Stomach smooth muscle (tissue), 2 donors: ENCODE results near the gene TLE6.

Experiments used
- H3K27ac ChIP-seq: one replicate; pipeline ENCODE4 v1.7.0; 2013; ENCODE audit warnings: mild to moderate bottlenecking, low read length, inconsistent platforms
- H3K27me3 ChIP-seq, 2 donors: one replicate each; pipeline ENCODE4 v1.7.0; 2013; ENCODE audit warnings: low read length in 2 of 2; ENCODE audit not compliant: insufficient read depth in 2 of 2, control insufficient read depth in 1 of 2
- H3K36me3 ChIP-seq, 2 donors: one replicate each; pipeline ENCODE4 v1.7.0; 2013; ENCODE audit warnings: low read length in 2 of 2; ENCODE audit not compliant: control insufficient read depth in 2 of 2, insufficient read depth in 2 of 2
- H3K4me1 ChIP-seq: one replicate; pipeline ENCODE4 v1.7.0; 2013; ENCODE audit warnings: low read length; ENCODE audit not compliant: control insufficient read depth, insufficient read depth
- H3K4me3 ChIP-seq, 2 donors: one replicate each; pipeline ENCODE4 v1.7.0; 2013; ENCODE audit warnings: low read length in 2 of 2
- H3K9ac ChIP-seq, 2 donors: one replicate each; pipeline ENCODE4 v1.7.0; 2013; ENCODE audit warnings: low read length in 2 of 2, mild to moderate bottlenecking in 1 of 2
- H3K9me3 ChIP-seq, 2 donors: one replicate each; pipeline ENCODE4 v1.7.0; 2013; ENCODE audit warnings: low read length in 2 of 2; ENCODE audit not compliant: control insufficient read depth in 2 of 2
- donor health status: healthy.
- donor health status: Pancreatic carcinoma.

The TLE6 gene

DNA sequence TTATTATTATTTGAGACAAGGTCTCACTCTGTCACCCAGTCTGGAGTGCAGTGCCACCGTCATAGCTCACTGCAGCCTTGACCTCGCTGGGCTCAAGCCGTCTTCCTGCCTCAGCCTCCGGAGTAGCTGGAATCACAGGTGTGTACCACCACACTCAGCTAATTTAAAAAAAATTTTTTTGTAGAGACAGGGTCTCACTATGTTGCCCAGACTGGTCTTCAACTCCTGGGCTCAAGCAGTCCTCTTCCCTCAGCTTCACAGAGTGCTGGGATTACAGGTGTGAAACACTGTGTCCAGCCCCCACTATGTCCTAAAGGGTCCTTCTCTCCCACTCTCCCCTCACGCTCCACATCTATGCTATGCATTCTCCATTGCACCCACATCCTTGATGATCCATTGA is 60.9 kb downstream of the TLE6 start:
- peaks cover 30% of the 10 kb centered on the region for H3K4me1 ChIP-seq
- no peak overlapping the region for H3K4me3 ChIP-seq
- H3K9ac ChIP-seq = no peak overlapping the region
- H3K36me3 ChIP-seq = no peaks in the 10 kb centered on the region
- no peaks in the 10 kb centered on the region for H3K27me3 ChIP-seq
- H3K9me3 ChIP-seq = no peaks in the 10 kb centered on the region
- no peak overlapping the region for H3K27ac ChIP-seq

- Histone ChIP-seq H3K4me1 (peaks cover 28% of the 10 kb centered on the region), H3K27ac (no peak overlapping the region), H3K27me3 (no peaks in the 10 kb centered on the region), H3K9ac (no peak overlapping the region), H3K36me3 (no peaks in the 10 kb centered on the region), H3K4me3 (no peak overlapping the region), H3K9me3 (no peaks in the 10 kb centered on the region)
These were observed 61.8 kb downstream of the TLE6 start for GRCh38 chr19:3039125-3039524.

- no peak overlapping the region for H3K9ac ChIP-seq
- peaks cover 24% of the 10 kb centered on the region for H3K4me1 ChIP-seq
- H3K4me3 ChIP-seq = no peak overlapping the region
- no peak overlapping the region for H3K27ac ChIP-seq
- H3K9me3 ChIP-seq = no peaks in the 10 kb centered on the region
- no peaks in the 10 kb centered on the region for H3K27me3 ChIP-seq
- H3K36me3 ChIP-seq = no peaks in the 10 kb centered on the region
These were observed 62.3 kb downstream of the TLE6 start for GRCh38 chr19:3039641-3040077.

DNA sequence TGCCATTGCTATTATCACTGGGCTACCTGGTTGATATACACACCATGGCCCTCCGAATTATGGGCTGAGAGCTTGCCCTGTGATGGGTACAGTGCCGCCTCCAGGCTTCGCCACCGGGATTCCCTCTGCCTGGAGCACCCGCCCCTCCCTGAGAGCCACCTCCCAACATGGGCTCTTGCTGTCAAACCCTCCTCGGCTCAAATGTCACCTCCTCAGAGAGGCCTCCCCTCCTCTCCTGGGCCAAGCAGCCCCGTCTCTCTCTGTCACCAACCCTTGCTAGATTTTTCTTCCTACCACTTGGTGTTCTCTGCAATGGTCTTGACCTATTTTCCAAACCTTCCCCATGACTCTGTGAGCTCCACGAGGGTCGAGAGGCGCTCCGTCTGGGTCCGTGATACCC is 64.0 kb downstream of the TLE6 start:
- no peaks in the 10 kb centered on the region for H3K9me3 ChIP-seq
- H3K27me3 ChIP-seq = no peaks in the 10 kb centered on the region
- H3K36me3 ChIP-seq = no peaks in the 10 kb centered on the region
- H3K4me1 ChIP-seq = peaks cover 13% of the 10 kb centered on the region
- H3K4me3 ChIP-seq = peak overlapping the region in 1 of 2 donors; percentile 40
- no peak overlapping the region for H3K9ac ChIP-seq
- H3K27ac ChIP-seq = no peak overlapping the region

DNA sequence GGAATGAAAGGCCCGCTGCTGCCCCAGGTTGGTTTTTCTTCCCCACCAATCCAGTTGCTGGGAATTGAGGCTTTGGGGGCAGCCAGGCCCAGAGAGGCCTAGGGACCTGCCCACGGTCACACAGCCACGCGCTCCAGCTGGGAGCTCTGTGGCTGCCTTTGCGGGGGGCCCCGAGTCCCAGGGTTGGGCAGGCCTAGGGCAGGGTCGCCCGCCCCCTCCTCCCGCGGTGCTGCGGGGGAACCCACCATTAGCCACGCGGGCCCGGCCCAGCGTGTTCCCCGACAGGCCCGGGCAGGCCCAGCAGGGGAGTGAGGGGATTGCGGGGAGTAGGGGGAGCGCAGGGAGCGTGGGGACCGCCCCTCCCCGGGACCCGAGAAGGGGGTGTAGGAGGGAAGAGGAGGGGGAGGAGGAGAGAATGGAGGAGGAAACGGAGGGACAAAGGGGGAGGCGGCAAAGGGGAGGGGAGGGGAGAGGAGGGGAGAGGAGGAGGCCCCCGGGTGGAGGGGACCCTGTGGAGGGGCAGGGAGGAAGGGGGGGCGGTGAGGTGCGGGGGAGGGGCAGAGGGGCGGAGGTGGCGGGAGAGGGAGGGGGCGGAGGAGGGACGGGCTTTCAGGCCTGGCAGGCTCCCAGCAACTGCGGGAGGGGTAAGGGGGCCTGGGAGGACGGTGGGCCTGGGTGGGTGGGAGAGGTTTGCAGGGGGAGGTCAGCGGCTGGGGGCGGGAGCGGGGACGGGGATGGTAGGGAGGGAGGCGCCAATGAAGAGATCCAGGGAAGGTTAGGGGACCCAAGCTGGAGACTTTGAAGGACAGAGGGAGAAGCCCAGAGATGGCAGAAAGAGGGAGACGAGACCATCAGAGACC is 64.6 kb downstream of the TLE6 start:
- H3K4me3 ChIP-seq = peak overlapping the region; percentile 47 to 62
- peak overlapping the region; percentile 55 to 64 for H3K9ac ChIP-seq
- peaks cover 11% of the 10 kb centered on the region for H3K4me1 ChIP-seq
- no peaks in the 10 kb centered on the region for H3K9me3 ChIP-seq
- no peaks in the 10 kb centered on the region for H3K27me3 ChIP-seq
- no peaks in the 10 kb centered on the region for H3K36me3 ChIP-seq
- H3K27ac ChIP-seq = peak overlapping the region; percentile 31

GRCh38 chr19:3042621-3043267 is 65.4 kb downstream of the TLE6 start:
- H3K36me3 ChIP-seq = no peaks in the 10 kb centered on the region
- H3K27ac ChIP-seq = peak overlapping the region; percentile 31
- no peaks in the 10 kb centered on the region for H3K9me3 ChIP-seq
- no peaks in the 10 kb centered on the region for H3K27me3 ChIP-seq
- peak overlapping the region; percentile 55 to 64 for H3K9ac ChIP-seq
- H3K4me3 ChIP-seq = peak overlapping the region; percentile 47 to 62
- peaks cover 17% of the 10 kb centered on the region for H3K4me1 ChIP-seq
